ENCODE results near the gene SLC9A3. TPM values are rescaled to one million over a fixed set of nuclear protein-coding genes. Genes with fewer than 3 reads are reported as not detected.
A peak's percentile ranks its signal among the peaks of the same experiment; 100 is the strongest.

Gene SLC9A3
- total and polyA plus RNA-seq, 2 of the 13 experiments (the other 11 are each of a cell fraction or from before 2014, with no cell fraction given) = 1.5 to 1.8 TPM

- peak; percentile 93 for TF ChIP-seq RBFOX2 (IDR thresholded peaks at IDR 0.05; ENCODE audit: low read depth, low read length)
- peak; percentile 81 for TF ChIP-seq ZNF574 (CRISPR knock-in tag; IDR thresholded peaks at IDR 0.05)
- peak; percentile 76; the same call in 1 of the 2 replicates for TF ChIP-seq ZNF839 (CRISPR knock-in tag; IDR thresholded peaks at IDR 0.05; ENCODE audit: borderline replicate concordance)
- TF ChIP-seq ZNF678 (CRISPR knock-in tag; IDR thresholded peaks at IDR 0.05) = no peak
- TF ChIP-seq STAG1 (CRISPR knock-in tag; IDR thresholded peaks at IDR 0.05) = 0 out of 2 replicates have a peak, but pooled peaks have one; percentile 4
- TF ChIP-seq, protein P1, sequence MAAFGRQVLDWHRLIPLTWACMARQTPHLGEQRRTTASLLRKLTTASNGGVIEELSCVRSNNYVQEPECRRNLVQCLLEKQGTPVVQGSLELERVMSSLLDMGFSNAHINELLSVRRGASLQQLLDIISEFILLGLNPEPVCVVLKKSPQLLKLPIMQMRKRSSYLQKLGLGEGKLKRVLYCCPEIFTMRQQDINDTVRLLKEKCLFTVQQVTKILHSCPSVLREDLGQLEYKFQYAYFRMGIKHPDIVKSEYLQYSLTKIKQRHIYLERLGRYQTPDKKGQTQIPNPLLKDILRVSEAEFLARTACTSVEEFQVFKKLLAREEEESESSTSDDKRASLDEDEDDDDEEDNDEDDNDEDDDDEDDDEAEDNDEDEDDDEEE (CRISPR knock-in tag; IDR thresholded peaks at IDR 0.05) = peak; percentile 11; the same call in 1 of the 2 replicates
- TF ChIP-seq ZNF629 (CRISPR knock-in tag; conservative IDR thresholded peaks at IDR 0.05) = 0 out of 2 replicates have a peak, but pooled peaks have one; percentile 11
- no peak for TF ChIP-seq SIX1 (CRISPR knock-in tag; IDR thresholded peaks at IDR 0.05; ENCODE audit: borderline replicate concordance)
- TF ChIP-seq ZMYM4 (CRISPR knock-in tag; IDR thresholded peaks at IDR 0.05) = 0 out of 2 replicates have a peak, but pooled peaks have one; percentile 39
- no peak for TF ChIP-seq ZNF549 (CRISPR knock-in tag; IDR thresholded peaks at IDR 0.05)
- no peak for TF ChIP-seq ATAD3A (CRISPR knock-in tag; IDR thresholded peaks at IDR 0.05)
- TF ChIP-seq ATF6 (CRISPR knock-in tag; conservative IDR thresholded peaks at IDR 0.05) = no peak
- 0 out of 2 replicates have a peak, but pooled peaks have one; percentile 49 for TF ChIP-seq ZNF850 (CRISPR knock-in tag; conservative IDR thresholded peaks at IDR 0.05)
- TF ChIP-seq ZNF263 (CRISPR knock-in tag; IDR thresholded peaks at IDR 0.05) = no peak
- TF ChIP-seq SNRNP70 (IDR thresholded peaks at IDR 0.05; ENCODE audit: low read depth, low read length) = no peak
- TF ChIP-seq ZNF432 (CRISPR knock-in tag; IDR thresholded peaks at IDR 0.05; ENCODE audit: borderline replicate concordance) = no peak
Measured at GRCh38 chr5:442335-443238, 81.7 kb downstream of the SLC9A3 start, which contains the start of gene EXOC3 (continued).

Data from HepG2 (cell line).